Endothelial cell (in vitro differentiated cells): Measurements from ENCODE around the gene CBX8. TPM values are rescaled to one million over a fixed set of nuclear protein-coding genes. Genes with fewer than 3 reads are reported as not detected.

ENCODE experiments used
- DNase-seq: peaks from one replicate; pipeline ENCODE4 v3.0.0; 2021; ENCODE audit warnings: low spot score
- H3K27ac Mint-ChIP-seq: one replicate; pipeline ENCODE4 v1.8.0; 2021; ENCODE audit warnings: mixed read lengths, inconsistent platforms; ENCODE audit not compliant: unreplicated experiment
- H3K27me3 Mint-ChIP-seq: one replicate; pipeline ENCODE4 v1.8.0; 2021; ENCODE audit warnings: mild to moderate bottlenecking, moderate library complexity, mixed read lengths, inconsistent platforms; ENCODE audit not compliant: unreplicated experiment
- H3K36me3 Mint-ChIP-seq: one replicate; pipeline ENCODE4 v1.8.0; 2021; ENCODE audit warnings: mild to moderate bottlenecking, low read depth, mixed read lengths, inconsistent platforms; ENCODE audit not compliant: unreplicated experiment
- H3K4me1 Mint-ChIP-seq: one replicate; pipeline ENCODE4 v1.8.0; 2021; ENCODE audit warnings: mild to moderate bottlenecking, mixed read lengths, inconsistent platforms; ENCODE audit not compliant: unreplicated experiment
- H3K4me3 Mint-ChIP-seq: one replicate; pipeline ENCODE4 v1.8.0; 2021; ENCODE audit warnings: mild to moderate bottlenecking, mixed read lengths, inconsistent platforms; ENCODE audit not compliant: unreplicated experiment
- H3K9me3 Mint-ChIP-seq: one replicate; pipeline ENCODE4 v1.8.0; 2021; ENCODE audit warnings: mixed read lengths, inconsistent platforms; ENCODE audit not compliant: unreplicated experiment
- CTCF ChIP-seq: fragments of 200-600 bp; sonication (generic); IDR thresholded peaks from one replicate; pipeline ENCODE4 v1.5.0; 2021; ENCODE audit warnings: antibody characterized with exemption; ENCODE audit not compliant: unreplicated experiment
- total RNA-seq: library from RNA; stranded (reverse); fragmentation: NEBNext Ultra II Directional; extraction: Animal tissue kit (Norgen Biotek cat#: 25700); gene quantifications from one replicate; pipeline ENCODE4 v1.2.1, GENCODE V29; 2021; ENCODE audit not compliant: unreplicated experiment

The CBX8 gene
- total RNA-seq, 1 donor from 2014 or later, result 3.3 TPM

GRCh38 chr17:79743614-79744013 lies 53.3 kb downstream of the CBX8 start:
- no peak for DNase-seq
- H3K36me3 Mint-ChIP-seq, result no peaks in the 10 kb centered on the region
- H3K4me3 Mint-ChIP-seq, result no peak overlapping the region
- peaks cover 26% of the 10 kb centered on the region for H3K27me3 Mint-ChIP-seq
- peaks cover 6% of the 10 kb centered on the region for H3K4me1 Mint-ChIP-seq
- TF ChIP-seq CTCF, result no peak
- H3K27ac Mint-ChIP-seq, result no peak overlapping the region
- no peaks in the 10 kb centered on the region for H3K9me3 Mint-ChIP-seq

- TF ChIP-seq CTCF, result no peak
- Mint-ChIP-seq H3K9me3 (no peaks in the 10 kb centered on the region), H3K4me1 (peaks cover 6% of the 10 kb centered on the region), H3K27me3 (peaks cover 26% of the 10 kb centered on the region), H3K27ac (no peak overlapping the region), H3K4me3 (no peak overlapping the region), H3K36me3 (no peaks in the 10 kb centered on the region)
- DNase-seq, result no peak
Measured at GRCh38 chr17:79742951-79743476, 53.9 kb downstream of the CBX8 start.

GRCh38 chr17:79742589-79742918 lies 54.3 kb downstream of the CBX8 start:
- H3K36me3 Mint-ChIP-seq, result no peaks in the 10 kb centered on the region
- peaks cover 23% of the 10 kb centered on the region for H3K27me3 Mint-ChIP-seq
- DNase-seq, result no peak
- no peak overlapping the region for H3K27ac Mint-ChIP-seq
- no peak for TF ChIP-seq CTCF
- H3K4me1 Mint-ChIP-seq, result peaks cover 6% of the 10 kb centered on the region
- no peak overlapping the region for H3K4me3 Mint-ChIP-seq
- H3K9me3 Mint-ChIP-seq, result no peaks in the 10 kb centered on the region

Other genes starting within 250 kb of the CBX8 start
- 2.3 TPM for gene RBFOX3, start 186.0 kb downstream of the CBX8 start, total RNA-seq
- not detected for gene ENPP7, start 66.1 kb downstream of the CBX8 start, total RNA-seq
- 50.0 TPM for gene CBX2, start 18.9 kb downstream of the CBX8 start, total RNA-seq
- gene CBX4, start 42.4 kb upstream of the CBX8 start, total RNA-seq, result 6.8 TPM
- 126 TPM for gene TBC1D16, start 238.8 kb upstream of the CBX8 start, total RNA-seq
- gene CCDC40, start 239.6 kb upstream of the CBX8 start, total RNA-seq, result 7.7 TPM